GM12872 (cell line): ENCODE data around the gene RRAD.

ENCODE experiments used
- CTCF ChIP-seq: IDR thresholded peaks from 3 replicates; pipeline ENCODE4 v1.5.1; 2011; ENCODE audit warnings: low read depth, mild to moderate bottlenecking, low read length, moderate library complexity; ENCODE audit not compliant: insufficient read depth

The RRAD gene

GRCh38 chr16:66937725-66938337, 12.5 kb upstream of the RRAD start:
- no peak for TF ChIP-seq CTCF

- TF ChIP-seq CTCF = no peak
Measured at GRCh38 chr16:66936889-66937554, 11.7 kb upstream of the RRAD start.

- TF ChIP-seq CTCF = no peak
Measured at GRCh38 chr16:66936462-66936861, 11.1 kb upstream of the RRAD start.

- TF ChIP-seq CTCF = no peak
Measured at GRCh38 chr16:66935314-66936011, 10.1 kb upstream of the RRAD start, which contains the start of gene CES2. Gene CES2, plus strand, starts transcription at chr16:66935516. Its CDS starts 120 bp downstream, at chr16:66935636.

GRCh38 chr16:66934138-66934838, 9.0 kb upstream of the RRAD start, which contains the start of gene CIAO2B:
Gene CIAO2B, minus strand, starts transcription at chr16:66934402. Its CDS starts 38 bp downstream, at chr16:66934364.
- TF ChIP-seq CTCF = no peak

- TF ChIP-seq CTCF = no peak
Measured at GRCh38 chr16:66933776-66934137, 8.4 kb upstream of the RRAD start.

GRCh38 chr16:66932076-66932475, 6.7 kb upstream of the RRAD start:
- TF ChIP-seq CTCF = no peak
